Gastroesophageal sphincter (tissue), 4 donors: Measurements from ENCODE around the gene CNOT2. TPM values are rescaled to one million over a fixed set of nuclear protein-coding genes. Genes with fewer than 3 reads are reported as not detected.
A peak's percentile ranks its signal among the peaks of the same experiment; 100 is the strongest.

Experiments
- ATAC-seq: fragments of 150-250 bp; one replicate; pipeline ENCODE4 v1.9.1; 2016; ENCODE audit warnings: mild to moderate bottlenecking, moderate library complexity
- H3K27ac ChIP-seq, 4 donors: fragments of 200-600 bp; sonication (generic) in 3 of 4; 1 replicate in 3 of 4; 2 replicates in 1 of 4; pipeline ENCODE4 v1.5.1; 2016 to 2019
- H3K27me3 ChIP-seq: fragments of 200-600 bp; sonication (generic); one replicate; pipeline ENCODE4 v1.5.1; 2019
- H3K36me3 ChIP-seq, 2 donors: fragments of 200-600 bp; sonication (generic); one replicate each; pipeline ENCODE4 v1.5.1; 2019; ENCODE audit warnings: control low read depth in 1 of 2
- H3K4me1 ChIP-seq, 3 donors: fragments of 200-600 bp; sonication (generic); 1 replicate in 2 of 3; 2 replicates in 1 of 3; pipeline ENCODE4 v1.5.1; 2016 to 2019; ENCODE audit warnings: control low read depth in 2 of 3
- H3K4me3 ChIP-seq, 2 donors: fragments of 200-600 bp; sonication (generic); one replicate each; pipeline ENCODE4 v1.5.1; 2019; ENCODE audit warnings: mild to moderate bottlenecking in 1 of 2, moderate library complexity in 1 of 2
- H3K9me3 ChIP-seq, 3 donors: fragments of 200-600 bp; sonication (generic); one replicate each; pipeline ENCODE4 v1.5.1; 2017 to 2019; ENCODE audit warnings: control low read depth in 2 of 3
- EP300 ChIP-seq: sonication (generic); formaldehyde crosslinking; IDR thresholded peaks from one replicate; pipeline ENCODE4 v1.6.1; 2017; ENCODE audit warnings: antibody characterized with exemption, mild to moderate bottlenecking
- POLR2A ChIP-seq, 2 donors: fragments of 450-650 bp; IDR thresholded peaks; one replicate each; pipeline ENCODE4 v1.6.1; 2017; ENCODE audit warnings: antibody characterized with exemption in 2 of 2, mild to moderate bottlenecking in 2 of 2, moderate library complexity in 1 of 2
- POLR2AphosphoS5 ChIP-seq: sonication (generic); formaldehyde crosslinking; IDR thresholded peaks from one replicate; pipeline ENCODE4 v1.6.1; 2017; ENCODE audit warnings: antibody characterized with exemption
- WGBS, 2 donors: methylation state at CpG; one replicate each; pipeline ENCODE4 v1.1.5; 2018; ENCODE audit warnings: low coverage in 1 of 2; 5-methylcytosine and 5-hydroxymethylcytosine counted together
- total RNA-seq, 4 donors: library from RNA; depleted of rRNA; stranded (reverse); fragments of >200 nt; gene quantifications; one replicate each; pipeline ENCODE4 v1.1.0, GENCODE V29; 2016
- TF ChIP-seq, protein P1 (sequence below), 4 experiments: fragments of 200-600 bp in 2 of 4; fragments of 450-650 bp in 2 of 4; sonication (generic) in 1 of 4; IDR thresholded peaks; one replicate each; pipeline ENCODE4 v1.5.1; 2017 to 2019; ENCODE audit warnings: antibody characterized with exemption in 4 of 4, mild to moderate bottlenecking in 2 of 4, moderate library complexity in 2 of 4

CNOT2 gene, protein sequence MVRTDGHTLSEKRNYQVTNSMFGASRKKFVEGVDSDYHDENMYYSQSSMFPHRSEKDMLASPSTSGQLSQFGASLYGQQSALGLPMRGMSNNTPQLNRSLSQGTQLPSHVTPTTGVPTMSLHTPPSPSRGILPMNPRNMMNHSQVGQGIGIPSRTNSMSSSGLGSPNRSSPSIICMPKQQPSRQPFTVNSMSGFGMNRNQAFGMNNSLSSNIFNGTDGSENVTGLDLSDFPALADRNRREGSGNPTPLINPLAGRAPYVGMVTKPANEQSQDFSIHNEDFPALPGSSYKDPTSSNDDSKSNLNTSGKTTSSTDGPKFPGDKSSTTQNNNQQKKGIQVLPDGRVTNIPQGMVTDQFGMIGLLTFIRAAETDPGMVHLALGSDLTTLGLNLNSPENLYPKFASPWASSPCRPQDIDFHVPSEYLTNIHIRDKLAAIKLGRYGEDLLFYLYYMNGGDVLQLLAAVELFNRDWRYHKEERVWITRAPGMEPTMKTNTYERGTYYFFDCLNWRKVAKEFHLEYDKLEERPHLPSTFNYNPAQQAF
- total RNA-seq, result 100 to 1,000 TPM in 2 of 4 donors, 10 to 100 TPM in 2; 71.9 to 125 (median 101) TPM

DNA sequence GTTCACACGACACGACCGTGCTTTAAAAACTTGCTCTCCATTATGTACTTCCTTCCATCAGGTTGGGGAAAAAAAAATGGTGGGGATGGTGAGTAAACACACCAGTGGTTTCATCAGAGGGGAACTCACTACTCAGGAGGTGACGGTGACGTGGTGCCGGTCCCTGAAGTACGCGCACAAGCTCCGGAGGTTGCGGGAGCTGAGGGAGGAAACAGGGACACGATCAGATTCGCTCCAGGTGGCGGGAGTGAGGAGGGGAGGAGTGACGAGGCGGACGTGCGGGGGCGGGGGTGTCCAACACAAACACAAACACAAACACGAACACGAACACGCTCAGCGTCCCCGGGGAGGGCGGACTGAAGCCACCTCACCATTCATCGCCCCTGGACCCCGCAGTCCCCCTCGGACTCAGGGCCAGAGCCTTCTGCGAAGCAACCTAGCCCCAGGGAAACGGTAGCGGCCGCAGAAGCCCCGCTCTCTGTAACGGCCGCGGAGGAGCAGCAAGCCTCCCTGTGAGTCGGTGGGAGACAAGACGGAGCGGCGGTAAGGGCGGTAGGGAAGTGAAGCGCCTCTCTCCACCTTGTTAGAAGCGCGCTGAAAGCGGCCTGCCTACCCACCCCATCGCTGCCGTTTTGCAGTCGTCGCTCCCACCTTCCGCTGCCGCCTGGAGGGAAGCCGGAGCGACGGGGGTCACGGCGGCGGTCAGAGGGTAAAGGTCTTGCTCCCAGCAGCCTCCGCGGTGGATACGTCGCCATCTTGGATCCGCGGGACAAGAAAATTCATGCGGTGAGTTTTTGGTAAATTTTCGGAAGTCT lies at the start of gene CNOT2:
Gene CNOT2 (plus strand): TSS at position 739 of the 815 bp plus-strand sequence. CDS start 34,794 bp downstream, outside the sequence.
- Histone ChIP-seq H3K36me3 (peaks cover 0 to 24% of the 10 kb centered on the region in 2 donors), H3K4me1 (peaks cover 7 to 57% (median 32%) of the 10 kb centered on the region in 3 donors), H3K9me3 (no peaks in the 10 kb centered on the region), H3K4me3 (peak within 1 kb of the TSS; percentile 91 to 96), H3K27ac (peak within 1 kb of the TSS; percentile 94 to 97 (median 96)), H3K27me3 (no peaks in the 10 kb centered on the region)
- 0 to 1% methylated on average over 21 to 23 of the region's 64 CpGs for WGBS, 2 donors
- ATAC-seq, result peak; percentile 95
- TF ChIP-seq EP300 (no peak), POLR2A (IDR thresholded peaks at IDR 0.05) (peak in 1 of 2 donors; percentile 34), POLR2AphosphoS5 (peak; percentile 82)
- TF ChIP-seq, protein P1, sequence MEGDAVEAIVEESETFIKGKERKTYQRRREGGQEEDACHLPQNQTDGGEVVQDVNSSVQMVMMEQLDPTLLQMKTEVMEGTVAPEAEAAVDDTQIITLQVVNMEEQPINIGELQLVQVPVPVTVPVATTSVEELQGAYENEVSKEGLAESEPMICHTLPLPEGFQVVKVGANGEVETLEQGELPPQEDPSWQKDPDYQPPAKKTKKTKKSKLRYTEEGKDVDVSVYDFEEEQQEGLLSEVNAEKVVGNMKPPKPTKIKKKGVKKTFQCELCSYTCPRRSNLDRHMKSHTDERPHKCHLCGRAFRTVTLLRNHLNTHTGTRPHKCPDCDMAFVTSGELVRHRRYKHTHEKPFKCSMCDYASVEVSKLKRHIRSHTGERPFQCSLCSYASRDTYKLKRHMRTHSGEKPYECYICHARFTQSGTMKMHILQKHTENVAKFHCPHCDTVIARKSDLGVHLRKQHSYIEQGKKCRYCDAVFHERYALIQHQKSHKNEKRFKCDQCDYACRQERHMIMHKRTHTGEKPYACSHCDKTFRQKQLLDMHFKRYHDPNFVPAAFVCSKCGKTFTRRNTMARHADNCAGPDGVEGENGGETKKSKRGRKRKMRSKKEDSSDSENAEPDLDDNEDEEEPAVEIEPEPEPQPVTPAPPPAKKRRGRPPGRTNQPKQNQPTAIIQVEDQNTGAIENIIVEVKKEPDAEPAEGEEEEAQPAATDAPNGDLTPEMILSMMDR (IDR thresholded peaks at IDR 0.05), result peak in 3 of 4 experiments; percentile 3 to 10 (median 3)

DNA sequence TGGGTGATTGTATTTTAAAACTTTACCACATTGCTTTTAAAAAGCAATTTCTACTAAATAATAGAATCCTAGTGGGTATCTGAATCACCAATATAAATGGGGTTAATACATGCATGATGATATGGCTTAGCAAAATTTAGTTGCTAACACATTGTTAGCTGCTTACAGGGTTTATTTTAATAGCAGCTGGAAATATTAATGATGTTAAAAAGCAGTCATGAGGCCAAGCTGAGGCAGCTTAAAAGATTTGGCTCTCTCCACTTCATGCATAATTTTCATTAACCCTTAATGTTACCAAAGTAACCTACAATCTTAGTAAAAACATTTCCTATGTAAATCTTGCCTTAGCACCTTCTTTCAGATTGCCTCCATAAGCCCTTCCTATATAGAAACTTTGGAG lies 49.2 kb upstream of the CNOT2 start:
- Histone ChIP-seq H3K27ac (no peak overlapping the region), H3K36me3 (no peaks in the 10 kb centered on the region), H3K4me1 (no peaks in the 10 kb centered on the region), H3K4me3 (no peak overlapping the region), H3K9me3 (no peaks in the 10 kb centered on the region), H3K27me3 (no peaks in the 10 kb centered on the region)
- TF ChIP-seq POLR2A (IDR thresholded peaks at IDR 0.05), result no peak
- no peak for TF ChIP-seq EP300
- no peak for TF ChIP-seq POLR2AphosphoS5
- TF ChIP-seq, protein P1 (IDR thresholded peaks at IDR 0.05), result no peak
- ATAC-seq, result no peak

DNA sequence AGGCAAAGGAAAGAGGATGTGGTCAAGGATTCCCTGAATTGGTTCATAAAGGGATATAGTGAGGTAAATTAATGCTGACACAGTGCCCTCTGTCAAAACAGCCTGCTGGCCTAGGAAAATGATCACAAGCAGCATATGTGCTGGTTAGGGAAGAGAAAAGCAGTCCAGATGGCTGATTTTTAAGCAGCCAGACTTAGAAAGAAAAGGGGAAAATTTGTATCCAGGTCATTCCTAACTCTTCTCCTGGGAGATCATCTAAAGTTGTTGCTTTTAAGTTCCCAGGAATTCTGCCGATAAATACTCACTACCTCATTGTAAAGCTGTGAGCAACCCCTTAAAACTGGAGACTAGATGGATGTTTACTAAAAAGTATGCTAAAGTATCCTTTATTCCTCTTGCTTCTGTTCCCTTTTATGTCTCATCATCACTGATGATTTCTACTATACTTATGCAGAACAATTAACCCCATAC lies 46.4 kb upstream of the CNOT2 start:
- no peak for ATAC-seq
- no peak overlapping the region for H3K4me3 ChIP-seq
- no peak overlapping the region for H3K27ac ChIP-seq

DNA sequence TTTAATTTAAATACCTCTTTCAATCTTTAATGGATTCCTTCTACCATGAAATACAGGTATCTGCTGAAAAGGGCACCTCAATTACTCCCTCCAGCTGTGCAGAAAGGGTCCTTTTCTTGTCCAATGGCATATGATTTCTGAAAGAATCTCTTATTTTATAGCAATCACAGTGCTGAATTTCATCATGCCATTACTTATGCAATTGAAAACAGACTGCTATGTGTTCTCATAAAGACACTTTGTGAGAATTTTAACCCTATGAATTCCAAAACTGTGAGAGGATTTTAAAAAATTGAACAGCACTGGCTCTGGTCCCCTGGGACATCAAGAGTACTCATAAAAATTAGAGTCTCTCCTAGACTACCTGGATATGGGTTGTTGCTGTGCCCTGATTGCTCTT lies 45.9 kb upstream of the CNOT2 start:
- H3K27ac ChIP-seq, result no peak overlapping the region
- no peak overlapping the region for H3K4me3 ChIP-seq
- no peaks in the 10 kb centered on the region for H3K9me3 ChIP-seq
- H3K4me1 ChIP-seq, result no peaks in the 10 kb centered on the region
- ATAC-seq, result no peak
- H3K27me3 ChIP-seq, result no peaks in the 10 kb centered on the region
- no peaks in the 10 kb centered on the region for H3K36me3 ChIP-seq
- no peak for TF ChIP-seq POLR2AphosphoS5
- no peak for TF ChIP-seq POLR2A (IDR thresholded peaks at IDR 0.05)
- TF ChIP-seq, protein P1 (IDR thresholded peaks at IDR 0.05), result no peak
- TF ChIP-seq EP300, result no peak

More for the DNA sequence above, 46.4 kb upstream of the CNOT2 start:
- Histone ChIP-seq H3K9me3 (no peaks in the 10 kb centered on the region), H3K4me1 (no peaks in the 10 kb centered on the region), H3K36me3 (no peaks in the 10 kb centered on the region), H3K27me3 (no peaks in the 10 kb centered on the region)
- 18 to 67% methylated on average over 1 of the region's 1 CpG for WGBS, 2 donors
- TF ChIP-seq, protein P1 (IDR thresholded peaks at IDR 0.05), result no peak
- no peak for TF ChIP-seq POLR2A (IDR thresholded peaks at IDR 0.05)
